ENCODE results near the gene RORC.

Gene RORC

DNA sequence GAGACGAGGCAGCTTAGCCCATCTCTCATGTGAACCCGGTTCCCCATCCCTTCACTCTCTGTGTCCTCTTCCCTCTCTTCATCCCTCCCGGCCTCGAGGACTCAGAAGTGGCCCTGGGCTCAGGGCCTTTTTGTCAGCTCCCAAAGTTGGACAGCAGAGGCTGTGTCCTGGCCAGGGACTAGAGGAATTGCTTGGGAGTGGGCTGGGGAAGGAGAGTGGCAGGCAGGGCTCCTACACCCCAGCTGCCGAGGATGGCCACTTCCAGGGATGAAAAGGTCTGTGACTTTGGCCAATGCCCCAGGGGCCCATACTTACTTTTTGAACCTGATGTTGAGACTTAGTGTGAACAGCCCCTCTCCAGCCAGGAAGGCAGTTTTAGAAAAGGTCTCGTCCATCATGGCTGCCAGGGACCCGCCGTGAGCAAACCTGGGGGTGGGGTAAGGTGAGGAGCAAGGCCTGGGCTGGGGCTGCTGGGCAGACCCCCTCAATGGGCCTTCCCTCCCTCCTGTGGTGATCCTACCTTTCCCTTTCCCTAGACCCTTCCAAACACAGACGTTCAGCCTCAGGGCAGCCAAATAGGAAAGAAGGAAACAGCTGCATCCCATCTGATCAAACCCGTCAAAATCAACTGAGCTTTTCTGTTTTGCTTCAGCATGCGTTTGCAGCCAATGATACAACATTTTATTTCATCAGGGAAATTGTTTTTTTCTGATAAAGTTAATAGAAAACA lies 16.4 kb upstream of the RORC start:
- no peak for DNase-seq (ENCODE audit: low read depth)

DNA sequence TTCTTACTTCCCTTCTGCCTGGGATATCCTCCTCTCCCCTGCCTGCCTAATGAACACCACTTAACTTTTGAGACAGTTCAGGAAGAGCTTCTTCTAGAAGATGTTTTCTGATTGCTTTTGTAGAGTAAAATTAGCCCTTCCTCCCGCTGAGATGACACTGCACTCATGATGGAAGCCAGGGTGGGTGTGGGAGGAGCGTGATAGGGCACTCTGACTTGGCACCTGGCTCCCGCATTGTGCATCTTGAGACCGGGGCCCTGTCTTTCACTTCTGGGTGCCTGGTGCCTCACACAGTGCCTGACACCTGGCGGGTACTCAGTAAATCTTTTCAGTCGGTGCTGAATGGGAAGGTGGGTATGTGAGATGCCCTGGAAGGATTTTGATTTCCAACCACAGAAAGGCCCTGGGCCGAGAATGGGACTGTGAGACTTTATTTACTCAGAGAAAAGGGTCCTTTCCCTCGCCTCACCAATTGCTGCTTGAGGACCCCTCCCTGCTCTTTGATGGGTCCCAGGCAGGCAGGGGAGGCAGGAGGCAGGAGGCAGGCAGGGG lies 15.2 kb upstream of the RORC start:
- no peak for DNase-seq (ENCODE audit: low read depth)

GRCh38 chr1:151846062-151846568 lies 14.5 kb upstream of the RORC start:
- no peak for DNase-seq (ENCODE audit: low read depth)

GRCh38 chr1:151843398-151843797 lies 11.8 kb upstream of the RORC start:
- no peak for DNase-seq (ENCODE audit: low read depth)

GRCh38 chr1:151841141-151841540 lies 9.5 kb upstream of the RORC start:
- DNase-seq (ENCODE audit: low read depth): no peak

DNA sequence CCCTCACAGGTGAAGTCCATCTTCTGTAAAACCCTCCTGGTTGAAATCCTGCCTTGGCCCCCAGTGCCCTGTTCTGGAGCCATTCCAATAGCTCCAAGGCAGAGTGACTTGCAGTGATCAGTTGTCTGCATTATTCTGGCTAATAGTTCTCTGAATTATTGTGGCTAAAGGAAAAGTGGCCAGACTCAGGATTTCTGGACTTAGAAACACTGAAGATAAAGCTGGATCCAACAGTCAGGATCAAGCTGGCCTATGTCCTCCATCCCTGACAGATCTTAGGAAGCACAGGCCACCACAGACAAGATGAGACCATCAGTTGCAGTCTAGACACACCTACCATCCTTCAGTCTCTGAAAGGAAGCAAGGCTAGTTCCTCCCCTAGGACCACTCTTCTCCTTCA lies 8.8 kb upstream of the RORC start:
- DNase-seq (ENCODE audit: low read depth): no peak

GRCh38 chr1:151839457-151840403 lies 8.1 kb upstream of the RORC start, which contains the start of gene C2CD4D:
Gene C2CD4D (minus strand): TSS chr1:151839820. CDS start chr1:151838989, 831 bp downstream.
- peak; percentile 48 for DNase-seq (ENCODE audit: low read depth)

DNA sequence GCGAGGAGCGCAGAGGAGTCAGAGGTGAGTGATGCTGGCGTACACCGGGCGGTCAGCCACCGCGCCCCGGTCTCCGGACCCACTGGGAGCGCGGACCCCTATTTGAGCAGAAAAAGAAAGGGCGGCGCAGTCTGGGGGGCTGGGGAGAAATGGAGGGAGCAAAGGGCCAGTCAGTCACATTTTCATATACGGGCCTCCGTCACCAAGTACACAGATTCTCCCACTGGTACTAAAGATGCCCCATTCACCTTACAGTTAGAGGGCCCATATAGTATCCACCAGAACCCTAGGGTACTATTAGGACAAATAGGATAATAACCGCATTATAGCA lies 7.4 kb upstream of the RORC start:
- no peak for DNase-seq (ENCODE audit: low read depth)

DNA sequence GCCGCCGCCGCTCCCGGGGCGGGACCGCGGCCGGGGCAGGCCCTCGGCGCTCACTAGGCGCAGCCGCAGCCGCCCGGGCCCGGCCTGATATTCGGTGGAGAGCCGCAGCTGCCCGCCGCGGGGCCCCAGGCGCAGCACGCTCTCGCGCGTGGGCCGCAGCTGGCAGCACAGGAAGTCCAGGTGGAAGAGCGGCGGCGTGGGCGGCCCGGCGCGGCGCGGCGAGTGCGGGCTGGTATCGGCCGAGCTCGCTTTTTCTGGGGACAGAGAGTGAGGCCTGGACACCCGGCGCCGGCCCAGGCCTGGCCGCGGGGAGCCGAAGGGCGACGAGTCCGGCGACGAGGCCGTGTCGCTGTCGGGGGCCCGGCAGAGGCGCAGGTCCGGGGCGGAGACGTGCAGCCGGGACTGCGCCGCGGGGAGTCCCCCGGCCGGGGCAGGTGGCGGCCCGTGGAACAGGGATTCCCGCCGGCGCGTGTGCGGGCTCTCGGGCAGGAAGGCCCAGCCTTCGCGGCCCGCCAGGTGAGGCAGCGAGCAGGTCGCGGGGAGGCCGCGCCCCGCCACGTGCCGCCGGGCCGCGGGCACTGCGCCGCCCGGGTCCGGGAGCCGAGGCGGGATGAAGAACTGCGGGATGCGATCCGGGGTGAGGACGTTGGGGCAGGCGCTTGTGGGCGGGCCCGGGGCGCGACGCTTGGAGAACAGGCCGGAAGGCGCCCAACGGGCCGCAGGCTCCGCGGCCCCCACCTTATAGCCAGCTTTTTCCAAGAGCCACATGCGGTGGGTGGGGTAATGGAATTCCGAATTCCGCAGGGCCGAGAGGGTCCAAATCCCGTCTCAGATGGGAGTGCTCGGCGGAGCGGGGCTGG lies 6.8 kb upstream of the RORC start:
- peak; percentile 29 for DNase-seq (ENCODE audit: low read depth)

- no peak for DNase-seq (ENCODE audit: low read depth)
Measured at GRCh38 chr1:151837884-151838221, 6.3 kb upstream of the RORC start.

DNA sequence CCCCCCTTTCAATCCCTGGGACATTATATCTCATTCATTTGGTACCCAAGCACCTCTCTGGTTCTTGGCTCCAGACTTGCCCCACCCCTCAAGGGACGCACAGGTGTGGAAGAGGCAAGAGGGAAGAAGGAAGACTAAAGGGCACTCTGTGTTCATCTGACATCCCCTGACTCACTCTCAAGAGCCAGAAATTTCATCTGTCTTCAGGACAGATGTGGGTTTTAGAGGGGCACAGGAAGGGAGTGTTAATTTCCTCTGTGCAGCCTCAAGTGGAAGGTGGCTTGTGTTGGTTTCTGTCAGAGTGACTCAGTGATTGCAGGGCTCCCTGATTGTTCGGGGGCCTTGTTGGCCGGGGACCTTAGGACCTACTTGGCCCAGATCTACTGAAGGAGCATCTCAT lies 5.6 kb upstream of the RORC start:
- DNase-seq (ENCODE audit: low read depth): no peak

DNA sequence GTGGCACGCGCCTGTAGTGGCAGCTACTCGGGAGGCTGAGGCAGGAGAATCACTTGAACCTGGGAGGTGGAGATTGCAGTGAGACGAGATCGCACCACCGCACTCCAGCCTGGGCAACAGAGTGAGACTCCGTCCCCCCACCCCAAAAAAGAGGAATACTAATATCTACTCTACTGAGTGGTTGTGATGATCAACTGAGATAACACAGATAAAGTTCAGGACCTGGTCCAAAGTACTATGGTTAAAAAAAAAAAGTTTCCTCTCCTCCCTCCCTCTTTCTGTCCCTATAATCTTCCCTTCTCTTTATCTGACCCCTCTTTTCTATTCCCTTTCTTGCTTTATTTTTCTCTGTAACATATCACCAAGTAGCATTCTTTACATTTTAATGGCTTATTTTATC lies 4.0 kb upstream of the RORC start:
- no peak for DNase-seq (ENCODE audit: low read depth)

DNA sequence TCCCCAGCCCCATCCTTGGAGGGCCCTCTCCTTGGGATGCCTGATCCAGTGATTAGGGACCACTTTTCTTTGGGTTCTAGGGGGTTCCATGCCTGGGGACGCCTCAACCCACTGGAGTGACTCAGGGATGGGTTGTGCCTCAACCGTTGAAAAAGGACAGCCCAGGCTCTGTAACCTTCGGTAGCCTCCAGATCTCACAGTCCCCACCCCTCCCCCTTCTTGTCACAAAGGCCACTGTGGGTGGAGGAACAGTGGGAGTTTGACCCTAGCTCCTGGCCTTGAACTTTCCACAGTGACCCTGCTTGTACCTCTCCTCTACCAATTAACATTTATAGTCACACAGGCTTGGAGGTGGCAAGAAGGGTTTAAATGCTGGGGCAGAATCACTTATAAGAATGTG lies 2.6 kb upstream of the RORC start:
- DNase-seq (ENCODE audit: low read depth): no peak

DNA sequence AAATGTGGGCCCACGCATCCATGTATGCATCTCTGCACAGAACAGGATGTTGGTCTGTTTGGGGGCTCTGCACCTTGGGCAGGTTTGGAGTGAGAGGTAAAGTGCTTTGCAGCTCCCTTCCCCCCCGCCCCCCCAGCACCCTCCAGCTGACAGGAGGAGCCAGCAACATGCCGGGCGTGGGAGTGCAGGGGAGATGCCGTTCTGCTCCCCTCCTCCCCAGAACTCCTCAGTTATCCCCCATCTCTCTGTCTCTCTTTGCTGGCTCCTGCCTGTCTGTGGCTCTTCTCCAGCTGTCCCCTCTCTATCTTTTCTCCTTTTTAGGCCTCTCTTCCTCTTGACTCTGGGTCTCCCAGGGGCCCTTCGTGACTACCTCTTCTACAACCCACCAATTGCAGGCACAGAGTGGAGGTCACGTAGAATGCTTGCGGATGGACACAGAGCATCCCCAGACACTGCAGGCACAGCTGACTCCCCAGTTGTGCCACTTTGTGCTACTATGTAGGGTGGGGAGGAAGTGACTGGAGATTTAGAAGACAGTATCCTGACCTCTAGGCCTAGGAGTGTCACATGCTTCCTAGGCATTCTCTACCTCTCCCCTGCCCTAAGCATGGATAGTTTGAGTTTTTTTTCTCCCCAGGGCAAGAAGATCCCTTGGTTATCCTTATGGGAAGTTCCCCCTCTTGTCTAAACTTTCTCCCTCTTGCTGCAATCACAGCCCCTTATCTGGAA lies 1.7 kb upstream of the RORC start:
- DNase-seq (ENCODE audit: low read depth): no peak

DNA sequence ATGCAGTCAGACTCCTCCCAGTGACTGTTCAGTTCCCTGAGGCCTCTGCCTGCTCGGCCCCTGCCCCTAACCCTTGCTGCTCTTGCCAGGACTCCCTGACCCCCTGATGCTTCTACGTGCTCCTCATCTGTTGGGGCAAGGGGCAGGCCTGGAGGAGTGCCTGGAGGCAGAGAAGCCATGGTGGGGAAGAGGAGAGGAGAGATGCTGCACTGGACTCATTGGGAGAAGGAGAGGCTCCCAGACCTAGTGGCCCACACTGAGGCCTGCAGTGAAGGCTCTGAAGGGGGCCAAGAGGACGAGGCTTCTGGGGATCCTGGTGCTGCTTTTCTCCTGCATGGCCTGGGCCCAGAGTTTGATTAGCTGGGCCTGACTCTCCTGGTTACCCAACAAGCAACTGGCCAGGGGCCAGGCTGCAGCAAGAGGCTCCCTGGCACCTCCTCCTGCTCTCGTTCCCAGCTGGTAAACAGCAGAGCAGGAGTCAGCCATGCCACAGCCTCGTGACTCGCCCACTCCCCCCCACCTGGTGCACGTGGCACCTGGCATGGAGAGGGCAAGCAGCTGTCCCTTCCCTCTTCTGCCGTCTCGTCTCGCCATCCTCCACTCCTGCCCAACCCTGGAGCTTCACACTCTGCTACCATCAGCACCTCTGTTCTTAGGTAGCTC lies 847 bp upstream of the RORC start:
- no peak for DNase-seq (ENCODE audit: low read depth)

DNA sequence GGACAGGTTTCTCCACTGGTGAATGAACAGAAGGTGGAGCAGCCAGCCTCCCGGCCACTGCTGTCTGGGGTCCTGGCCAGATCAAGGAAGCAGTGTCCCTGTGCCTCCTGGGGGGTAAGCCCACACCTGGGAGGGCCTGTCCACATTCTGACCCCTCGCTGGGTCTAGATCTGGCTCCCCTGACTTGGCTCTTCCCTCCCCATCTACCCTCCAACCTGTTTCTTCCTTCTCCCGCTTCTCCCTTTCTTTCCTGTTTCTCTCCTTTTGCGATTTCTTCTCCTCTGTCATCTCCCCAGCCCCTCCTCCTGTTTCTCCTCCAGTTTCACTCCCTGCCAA lies 378 bp downstream of the RORC start:
- DNase-seq (ENCODE audit: low read depth): no peak

DNA sequence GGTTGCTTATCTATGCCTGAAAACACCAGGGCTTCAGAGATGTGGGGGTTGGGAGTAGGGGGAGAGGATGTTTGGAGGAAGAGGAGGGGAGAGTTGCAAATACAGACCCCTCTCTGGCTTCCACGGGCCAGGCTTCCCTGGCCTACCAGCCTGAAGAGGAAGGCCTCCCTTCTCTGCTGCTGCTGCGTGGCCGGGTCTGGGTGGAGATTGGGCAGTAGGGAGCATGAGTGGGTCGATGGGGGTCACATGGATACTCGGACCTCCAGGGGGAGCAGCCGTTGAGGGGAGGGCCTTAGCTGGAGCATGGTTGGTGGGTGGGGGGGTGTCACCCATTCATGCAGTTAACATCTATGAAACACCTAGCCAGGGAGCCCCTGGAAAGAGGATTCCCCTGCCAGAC lies 1.5 kb downstream of the RORC start:
- DNase-seq (ENCODE audit: low read depth): no peak

- no peak for DNase-seq (ENCODE audit: low read depth)
Measured at GRCh38 chr1:151829352-151830046, 2.1 kb downstream of the RORC start.

GRCh38 chr1:151828921-151829320 lies 2.7 kb downstream of the RORC start:
- DNase-seq (ENCODE audit: low read depth): no peak

- DNase-seq (ENCODE audit: low read depth): no peak
Measured at GRCh38 chr1:151827853-151828252, 3.7 kb downstream of the RORC start.
